Tibial nerve (tissue), 4 donors: ENCODE measurements around the gene PTPRT.

Experiments used
- EP300 ChIP-seq, 2 donors: sonication (generic); formaldehyde crosslinking; IDR thresholded peaks; one replicate each; pipeline ENCODE4 v1.6.1; 2017; ENCODE audit warnings: antibody characterized with exemption in 2 of 2, mild to moderate bottlenecking in 1 of 2
- TF ChIP-seq, protein P1 (sequence below), 5 experiments: fragments of 200-600 bp in 3 of 5; fragments of 450-650 bp in 2 of 5; sonication (generic) in 3 of 5; IDR thresholded peaks; one replicate each; pipeline ENCODE4 v1.5.1; 2016 to 2019; ENCODE audit warnings: antibody characterized with exemption in 5 of 5, mild to moderate bottlenecking in 3 of 5, moderate library complexity in 2 of 5

DNA sequence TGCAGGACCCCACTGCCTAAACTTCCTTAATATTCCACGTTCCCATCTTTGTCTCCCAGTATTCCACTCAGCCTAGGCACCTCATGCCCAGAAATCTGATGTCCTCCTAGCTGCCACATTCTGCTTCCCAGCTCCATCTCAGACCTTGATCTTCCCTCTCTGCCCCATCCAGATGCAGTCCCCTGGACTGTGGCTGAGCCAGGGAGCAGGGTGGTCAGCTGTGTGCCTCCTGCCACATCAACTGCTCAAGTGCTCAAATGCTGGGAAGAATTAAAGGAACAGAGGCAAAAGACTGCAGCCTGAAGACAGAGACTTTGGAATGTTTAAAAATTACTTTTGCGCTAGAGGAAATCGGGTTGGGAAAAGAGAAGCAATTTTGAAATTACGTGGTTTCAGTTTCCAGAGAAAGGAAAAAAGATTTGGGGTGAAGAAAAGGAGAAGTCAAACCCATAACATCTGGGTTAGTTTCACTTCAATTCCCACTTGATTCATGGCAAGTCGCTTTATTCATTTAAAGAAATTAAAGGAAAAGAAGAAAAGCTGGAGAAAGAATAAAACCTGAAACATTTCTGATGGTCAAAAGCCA lies 704.8 kb downstream of the PTPRT start:
- TF ChIP-seq, protein P1, sequence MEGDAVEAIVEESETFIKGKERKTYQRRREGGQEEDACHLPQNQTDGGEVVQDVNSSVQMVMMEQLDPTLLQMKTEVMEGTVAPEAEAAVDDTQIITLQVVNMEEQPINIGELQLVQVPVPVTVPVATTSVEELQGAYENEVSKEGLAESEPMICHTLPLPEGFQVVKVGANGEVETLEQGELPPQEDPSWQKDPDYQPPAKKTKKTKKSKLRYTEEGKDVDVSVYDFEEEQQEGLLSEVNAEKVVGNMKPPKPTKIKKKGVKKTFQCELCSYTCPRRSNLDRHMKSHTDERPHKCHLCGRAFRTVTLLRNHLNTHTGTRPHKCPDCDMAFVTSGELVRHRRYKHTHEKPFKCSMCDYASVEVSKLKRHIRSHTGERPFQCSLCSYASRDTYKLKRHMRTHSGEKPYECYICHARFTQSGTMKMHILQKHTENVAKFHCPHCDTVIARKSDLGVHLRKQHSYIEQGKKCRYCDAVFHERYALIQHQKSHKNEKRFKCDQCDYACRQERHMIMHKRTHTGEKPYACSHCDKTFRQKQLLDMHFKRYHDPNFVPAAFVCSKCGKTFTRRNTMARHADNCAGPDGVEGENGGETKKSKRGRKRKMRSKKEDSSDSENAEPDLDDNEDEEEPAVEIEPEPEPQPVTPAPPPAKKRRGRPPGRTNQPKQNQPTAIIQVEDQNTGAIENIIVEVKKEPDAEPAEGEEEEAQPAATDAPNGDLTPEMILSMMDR (IDR thresholded peaks at IDR 0.05): no peak
- no peak for TF ChIP-seq EP300 (IDR thresholded peaks at IDR 0.05)
